ENCODE measurements around the gene SRSF1. TPM values are rescaled to one million over a fixed set of nuclear protein-coding genes. Genes with fewer than 3 reads are reported as not detected.

SRSF1 gene
- total RNA-seq, 1 experiment from 2014 or later, result 462 TPM

GRCh38 chr17:58019521-58019920 lies 12.5 kb upstream of the SRSF1 start:
- Histone ChIP-seq H3K79me2 (ENCODE audit: insufficient read depth, low read length) (no peaks in the 10 kb centered on the region), H3K27me3 (ENCODE audit: insufficient read depth, low read length) (no peaks in the 10 kb centered on the region), H3K23ac (ENCODE audit: insufficient read length, low read depth, low read length) (no peak overlapping the region), H2BK12ac (ENCODE audit: insufficient read length, low read depth, low read length) (no peak overlapping the region), H3K18ac (ENCODE audit: insufficient read length, low read depth, low read length) (no peak overlapping the region), H4K8ac (replicated peaks; ENCODE audit: insufficient read length, low read depth, low read length) (no peak overlapping the region), H3K79me1 (ENCODE audit: insufficient read depth, low read depth, low read length, poor library complexity, severe bottlenecking) (no peaks in the 10 kb centered on the region), H4K5ac (ENCODE audit: insufficient read length, low read depth, low read length) (no peak overlapping the region), H3K9ac (ENCODE audit: extremely low read depth, insufficient read length, low read length) (no peak overlapping the region), H3K14ac (ENCODE audit: insufficient read depth, low read length) (no peak overlapping the region), H3K56ac (ENCODE audit: insufficient read length, low read depth, low read length) (no peak overlapping the region), H3K27ac (ENCODE audit: insufficient read length, low read depth, low read length) (no peak overlapping the region), H4K91ac (ENCODE audit: insufficient read length, low read depth, low read length) (no peak overlapping the region), H4K20me1 (ENCODE audit: control insufficient read depth, insufficient read depth, insufficient read length) (no peaks in the 10 kb centered on the region), H2BK15ac (ENCODE audit: low read depth, low read length) (no peak overlapping the region), H3K9me3 (ENCODE audit: control insufficient read depth, low read depth, low read length) (no peaks in the 10 kb centered on the region), H2AFZ (ENCODE audit: low read length) (no peak overlapping the region), H3K4me1 (ENCODE audit: insufficient read depth, low read length) (no peaks in the 10 kb centered on the region; the same call in 1 of the 2 replicates), H3K4me2 (ENCODE audit: insufficient read depth, insufficient read length, low read length) (no peak overlapping the region), H3T11ph (ENCODE audit: low read length) (no peak overlapping the region), H2BK20ac (ENCODE audit: low read depth, low read length, poor library complexity, severe bottlenecking) (no peak overlapping the region), H3K4ac (ENCODE audit: low read depth, low read length) (no peak overlapping the region), H2AK5ac (ENCODE audit: insufficient read length, low read length) (no peak overlapping the region), H2BK120ac (ENCODE audit: low read depth, low read length, poor library complexity, severe bottlenecking) (no peak overlapping the region), H2BK5ac (ENCODE audit: insufficient read length, low read length) (no peak overlapping the region), H3K23me2 (ENCODE audit: insufficient read length, low read depth, low read length, poor library complexity, severe bottlenecking) (no peaks in the 10 kb centered on the region)
- no peak for TF ChIP-seq CTCF (conservative IDR thresholded peaks at IDR 0.05)
- H3K27me3 Mint-ChIP-seq (ENCODE audit: low read depth), result peaks cover 1% of the 10 kb centered on the region; the same call in 1 of the 2 replicates
- no peak overlapping the region for H3K27ac Mint-ChIP-seq
- peaks cover 8% of the 10 kb centered on the region in 2 experiments for H3K4me1 Mint-ChIP-seq
- H3K9me3 Mint-ChIP-seq, result no peaks in the 10 kb centered on the region
- H3K36me3 Mint-ChIP-seq (ENCODE audit: insufficient read depth in 1 of 3, low read depth in 3 of 3), result no peaks in the 10 kb centered on the region
- no peak overlapping the region for H3K4me3 Mint-ChIP-seq
- DNase-seq, result no peak

All from H9 (cell line).